DMS114 treated with DMSO at 0.1 percent for 48 hours (cell line): ENCODE results near the gene SKIC2.
"Not testable (repeated sequence)": the region's sequence is repeated elsewhere in the genome, so short reads cannot be mapped to it uniquely, and the experiment has no call there.

Experiments
- DNase-seq: peaks from one replicate; lab custom pipeline; 2025; ENCODE audit not compliant: unreplicated experiment; lab: John Stamatoyannopoulos, UW

SKIC2 gene

GRCh38 chr6:31968791-31969711 is 10.1 kb downstream of the SKIC2 start:
- no peak for DNase-seq

- DNase-seq, result no peak
These were observed 11.0 kb downstream of the SKIC2 start for GRCh38 chr6:31969712-31970603.

DNA sequence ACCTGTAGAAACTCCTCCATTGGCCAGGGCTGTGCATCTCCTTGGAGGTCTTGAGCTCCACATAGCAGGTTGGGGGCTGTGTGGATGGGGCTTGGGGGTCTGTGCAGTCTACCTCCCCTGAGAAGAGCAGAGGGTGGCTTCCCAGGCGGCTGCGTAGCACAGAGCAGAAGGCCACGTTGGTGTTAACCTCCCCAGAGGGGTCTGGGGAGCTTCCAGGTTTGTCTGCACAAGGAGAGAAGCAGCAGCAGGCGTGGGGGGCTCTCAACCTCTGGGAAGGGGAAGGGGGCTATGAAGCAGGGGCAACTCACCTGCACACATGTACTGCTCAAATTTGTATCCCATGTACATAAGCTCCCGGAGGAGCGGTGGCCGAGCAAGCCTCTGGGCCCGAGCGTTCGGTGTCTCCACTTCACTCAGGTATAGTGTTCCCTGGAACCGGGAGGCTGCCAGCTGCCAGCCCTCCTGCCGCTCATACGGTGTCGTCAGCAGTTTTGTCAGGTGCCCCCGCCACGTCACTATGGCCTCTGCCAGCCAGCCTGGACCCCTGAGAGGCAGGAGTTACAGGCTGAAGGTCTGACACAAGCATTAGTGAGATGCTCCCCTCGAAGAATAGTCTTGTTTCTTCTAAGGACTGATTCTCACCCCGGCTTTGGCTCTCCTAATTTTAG is 11.8 kb downstream of the SKIC2 start:
- DNase-seq, result no peak

DNA sequence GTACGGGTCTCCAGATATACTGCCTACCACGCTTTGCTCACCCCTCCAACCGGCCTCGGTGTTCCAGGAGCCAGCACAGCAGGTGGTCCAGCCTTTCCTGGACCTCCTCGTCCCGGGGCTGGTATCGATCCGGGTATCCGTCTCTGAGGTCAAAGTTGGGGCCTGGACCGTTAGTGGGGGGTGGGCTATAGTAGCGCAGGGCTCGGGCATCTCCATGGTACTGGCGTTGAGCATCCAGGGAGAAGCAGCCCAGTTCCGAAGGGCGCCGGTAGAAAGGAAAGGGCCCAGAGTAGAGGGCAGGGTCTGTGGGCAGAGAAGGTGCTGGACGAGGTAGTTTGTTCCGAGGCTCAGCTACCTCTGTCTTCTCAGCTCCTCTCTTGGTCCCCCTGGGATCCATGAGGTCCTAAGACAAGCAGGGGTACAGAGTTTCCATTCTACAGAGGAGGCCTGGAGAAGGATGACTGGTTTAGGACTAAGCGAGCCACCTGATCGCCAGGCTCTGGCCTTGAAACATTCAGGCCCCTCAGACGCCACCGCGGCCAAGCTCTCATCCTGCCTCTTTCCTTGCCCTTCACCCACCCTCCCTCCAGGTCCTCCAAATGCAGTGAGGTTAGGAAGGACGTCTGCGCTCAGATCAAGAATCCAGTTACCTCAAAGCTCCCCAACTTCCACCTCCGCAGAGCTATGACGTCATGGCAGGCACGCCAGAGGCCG is 12.5 kb downstream of the SKIC2 start:
- no peak for DNase-seq

DNA sequence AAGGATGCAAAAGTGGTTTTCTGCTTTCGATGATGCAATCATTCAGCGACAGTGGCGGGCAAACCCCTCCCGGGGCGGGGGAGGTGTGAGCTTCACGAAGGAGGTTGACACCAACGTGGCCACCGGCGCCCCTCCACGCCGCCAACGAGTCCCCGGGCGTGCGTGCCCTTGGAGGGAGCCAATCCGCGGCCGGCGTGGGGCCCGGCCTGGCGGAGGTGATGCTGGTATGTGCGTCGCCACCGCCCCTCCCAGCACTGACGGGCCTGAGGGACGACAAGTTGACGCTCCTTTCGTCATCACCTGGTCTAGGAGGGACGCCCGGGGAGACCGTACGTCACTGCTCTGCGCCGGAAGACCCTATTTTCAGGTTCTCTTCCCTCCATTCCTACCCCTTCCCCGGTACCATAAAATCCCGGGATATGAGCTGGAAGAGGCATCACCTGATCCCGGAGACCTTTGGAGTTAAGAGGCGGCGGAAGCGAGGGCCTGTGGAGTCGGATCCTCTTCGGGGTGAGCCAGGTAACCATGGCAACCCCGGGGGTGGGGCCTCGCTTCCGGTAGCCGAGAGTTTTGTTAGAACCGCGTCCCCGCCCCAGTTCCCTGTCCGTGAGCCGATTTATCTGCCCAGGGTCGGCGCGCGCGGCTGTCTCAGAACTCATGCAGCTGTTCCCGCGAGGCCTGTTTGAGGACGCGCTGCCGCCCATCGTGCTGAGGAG is 13.2 kb downstream of the SKIC2 start, which contains the start of gene DXO:
Gene DXO (minus strand): TSS at position 146 of the 716 bp plus-strand sequence. CDS start 463 bp downstream, outside the sequence.
- DNase-seq, result peak; percentile 96

GRCh38 chr6:31972709-31973350 is 13.9 kb downstream of the SKIC2 start:
- no peak for DNase-seq

- DNase-seq, result not testable (repeated sequence)
These were observed 17.1 kb downstream of the SKIC2 start for GRCh38 chr6:31976065-31976464.

GRCh38 chr6:31977816-31978431 is 18.9 kb downstream of the SKIC2 start:
- DNase-seq, result no peak

GRCh38 chr6:31978831-31979230 is 19.9 kb downstream of the SKIC2 start:
- DNase-seq, result no peak

DNA sequence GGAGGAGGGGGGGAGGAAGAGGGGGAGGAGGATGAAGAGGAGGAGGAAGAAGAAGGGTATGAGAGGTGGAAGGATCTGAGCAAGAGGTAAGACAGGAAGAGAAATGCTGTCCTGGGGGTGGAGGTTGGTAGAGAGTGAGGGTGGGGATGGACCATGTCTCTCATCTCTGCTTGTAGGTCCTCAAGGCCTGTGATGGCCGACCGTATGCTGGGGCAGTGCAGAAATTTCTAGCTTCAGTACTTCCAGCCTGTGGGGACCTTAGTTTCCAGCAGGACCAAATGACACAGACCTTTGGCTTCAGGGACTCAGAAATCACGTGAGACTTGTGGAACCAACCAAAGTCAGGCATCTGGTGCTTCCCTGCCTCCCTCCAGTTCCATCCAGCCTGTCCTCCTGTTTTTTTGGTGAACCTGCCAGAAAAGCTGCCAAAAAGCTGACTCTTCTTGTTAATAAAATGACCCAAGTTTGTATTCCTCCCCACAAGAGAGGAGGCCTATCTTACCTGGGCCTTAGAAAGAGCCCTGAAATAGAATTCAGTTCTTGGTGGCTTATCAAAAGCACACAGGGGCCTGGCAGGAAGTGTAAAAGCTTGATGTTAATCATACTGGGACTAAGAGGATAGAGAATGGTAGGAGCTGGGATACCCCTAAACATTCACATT is 20.4 kb downstream of the SKIC2 start:
- no peak for DNase-seq

DNA sequence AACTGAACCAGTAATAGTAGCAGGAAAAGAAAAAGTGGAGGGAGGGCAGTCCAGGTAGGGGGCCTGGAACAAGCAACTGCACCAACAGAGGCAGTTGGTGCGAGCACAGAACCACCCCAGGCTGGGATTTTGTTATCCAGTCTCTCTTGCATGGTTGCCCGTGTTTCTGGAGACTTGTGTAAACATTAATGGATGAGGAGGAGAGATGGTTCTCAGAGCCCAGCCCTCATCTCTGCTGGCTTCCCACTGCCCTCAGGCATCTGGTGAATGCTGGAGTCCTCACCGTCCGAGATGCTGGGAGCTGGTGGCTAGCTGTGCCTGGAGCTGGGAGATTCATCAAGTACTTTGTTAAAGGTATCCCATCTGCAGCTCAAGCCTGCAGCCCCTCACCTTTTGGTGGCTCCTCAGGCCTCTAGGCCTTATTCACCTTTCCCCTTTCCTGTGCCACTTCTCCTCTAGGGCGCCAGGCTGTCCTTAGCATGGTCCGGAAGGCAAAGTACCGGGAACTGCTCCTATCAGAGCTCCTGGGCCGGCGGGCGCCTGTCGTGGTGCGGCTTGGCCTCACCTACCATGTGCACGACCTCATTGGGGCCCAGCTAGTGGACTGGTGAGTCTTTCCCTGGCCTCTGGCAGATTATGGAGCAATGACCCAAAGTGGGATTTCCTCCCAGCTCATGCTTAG is 21.4 kb downstream of the SKIC2 start:
- DNase-seq, result not testable (repeated sequence)

DNA sequence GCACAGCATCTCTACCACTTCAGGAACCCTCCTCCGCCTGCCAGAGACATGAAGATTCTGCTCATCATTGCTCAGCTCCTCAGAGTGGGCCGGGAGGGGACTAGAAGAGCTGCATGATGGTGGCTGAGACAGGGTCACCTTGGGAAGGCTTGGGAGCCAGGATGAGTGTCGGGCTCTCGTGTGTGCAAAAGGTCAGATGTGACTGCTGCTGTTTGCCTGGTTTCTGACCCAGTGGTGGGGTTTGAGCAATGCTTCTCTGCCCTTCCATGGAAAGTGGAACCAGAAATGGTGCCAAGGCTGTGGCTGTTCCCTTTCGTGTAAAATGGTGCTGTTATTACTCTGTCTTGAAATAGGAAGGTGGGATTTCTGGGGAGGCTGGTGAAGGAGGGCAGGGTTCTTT is 22.0 kb downstream of the SKIC2 start:
- not testable (repeated sequence) for DNase-seq

- DNase-seq, result not testable (repeated sequence)
These were observed 22.8 kb downstream of the SKIC2 start, which contains the start of gene C4A for GRCh38 chr6:31981744-31982143. Gene C4A (plus strand): TSS chr6:31982057. CDS start chr6:31982108, 51 bp downstream.

GRCh38 chr6:31989363-31989762 is 30.4 kb downstream of the SKIC2 start:
- not testable (repeated sequence) for DNase-seq

DNA sequence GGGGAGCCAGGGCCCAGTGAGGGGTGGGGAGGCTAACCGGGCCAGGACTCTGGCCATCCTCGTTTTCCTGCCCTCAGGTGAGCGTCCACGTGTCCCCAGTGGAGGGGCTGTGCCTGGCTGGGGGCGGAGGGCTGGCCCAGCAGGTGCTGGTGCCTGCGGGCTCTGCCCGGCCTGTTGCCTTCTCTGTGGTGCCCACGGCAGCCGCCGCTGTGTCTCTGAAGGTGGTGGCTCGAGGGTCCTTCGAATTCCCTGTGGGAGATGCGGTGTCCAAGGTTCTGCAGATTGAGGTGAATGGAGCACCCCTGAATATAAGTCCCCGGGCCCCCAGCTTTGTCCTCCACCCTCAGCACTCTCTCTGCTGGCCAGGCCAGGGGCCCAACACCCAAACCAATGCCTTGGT is 35.4 kb downstream of the SKIC2 start:
- not testable (repeated sequence) for DNase-seq

DNA sequence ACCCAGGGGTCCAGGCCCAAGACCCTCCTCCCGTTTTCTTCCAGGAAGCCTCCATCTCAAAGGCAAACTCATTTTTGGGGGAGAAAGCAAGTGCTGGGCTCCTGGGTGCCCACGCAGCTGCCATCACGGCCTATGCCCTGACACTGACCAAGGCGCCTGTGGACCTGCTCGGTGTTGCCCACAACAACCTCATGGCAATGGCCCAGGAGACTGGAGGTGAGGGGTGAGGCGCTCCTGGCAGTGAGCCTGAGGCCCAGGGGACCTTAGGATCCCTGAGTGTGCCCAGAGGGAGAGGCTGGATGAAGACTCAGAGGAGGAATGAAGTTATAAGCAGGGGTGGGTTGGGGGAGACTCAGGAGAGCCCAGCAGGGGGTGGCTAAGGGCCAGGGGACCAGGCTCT is 37.4 kb downstream of the SKIC2 start:
- DNase-seq, result not testable (repeated sequence)

- not testable (repeated sequence) for DNase-seq
These were observed 43.7 kb downstream of the SKIC2 start for GRCh38 chr6:32002546-32003268.
